Activated CD8-positive, alpha-beta T cell treated with anti-CD3 and anti-CD28 coated beads for 36 hours (primary cell): ENCODE results near the gene SAA4. TPM values are rescaled to one million over a fixed set of nuclear protein-coding genes. Genes with fewer than 3 reads are reported as not detected.

ENCODE experiments used
- ATAC-seq: fragments of 200-7000 bp; cut with Tn5 transposase; one replicate; pipeline ENCODE4 v1.10.0; 2021; ENCODE audit warnings: mild to moderate bottlenecking, moderate library complexity
- CTCF ChIA-PET: fragments of 350-600 bp; sonication (Branson Sonifier 250); formaldehyde crosslinking; loops from one replicate; lab custom pipeline; 2021; ENCODE audit warnings: antibody characterized with exemption; lab: Charles Lee
- POLR2A ChIA-PET: fragments of 350-600 bp; sonication (Branson Sonifier 250); formaldehyde crosslinking; loops from one replicate; lab custom pipeline; 2021; ENCODE audit warnings: antibody characterized with exemption; lab: Charles Lee
- DNase-seq: peaks from one replicate; pipeline ENCODE4 v3.0.0-alpha.2; 2020
- H3K27ac Mint-ChIP-seq: one replicate; pipeline ENCODE4 v1.8.0; 2021; ENCODE audit warnings: mild to moderate bottlenecking, mixed read lengths
- H3K27me3 Mint-ChIP-seq: one replicate; pipeline ENCODE4 v1.8.0; 2021; ENCODE audit warnings: mixed read lengths
- H3K36me3 Mint-ChIP-seq: one replicate; pipeline ENCODE4 v1.8.0; 2021; ENCODE audit warnings: low read depth, mixed read lengths
- H3K4me1 Mint-ChIP-seq: one replicate; pipeline ENCODE4 v1.8.0; 2021; ENCODE audit warnings: low read depth, mixed read lengths
- H3K4me3 Mint-ChIP-seq: one replicate; pipeline ENCODE4 v1.8.0; 2021; ENCODE audit warnings: mild to moderate bottlenecking, moderate library complexity, mixed read lengths
- H3K9me3 Mint-ChIP-seq: one replicate; pipeline ENCODE4 v1.8.0; 2021; ENCODE audit warnings: mixed read lengths
- intact Hi-C: fragments of 100-400 bp; cut with micrococcal nuclease; formaldehyde crosslinking; loops from one replicate; pipeline ENCODE4 v1.10.0; 2022
- total RNA-seq, 2 experiments: library from RNA; stranded (reverse); gene quantifications; one replicate each; pipeline ENCODE4 v1.2.3, GENCODE V29; 2021
- TF ChIP-seq, protein P1 (sequence below): fragments of 200-600 bp; IDR thresholded peaks from one replicate; pipeline ENCODE4 v1.8.0; 2022; ENCODE audit warnings: antibody characterized with exemption, mild to moderate bottlenecking

SAA4 gene
- total RNA-seq, 2 experiments from 2014 or later, result not detected

- Mint-ChIP-seq H3K4me3 (no peak overlapping the region), H3K27me3 (peaks cover 22% of the 10 kb centered on the region), H3K4me1 (no peaks in the 10 kb centered on the region), H3K36me3 (no peaks in the 10 kb centered on the region), H3K9me3 (no peaks in the 10 kb centered on the region), H3K27ac (no peak overlapping the region)
- intact Hi-C loops, result no loop called here
- TF ChIP-seq, protein P1, sequence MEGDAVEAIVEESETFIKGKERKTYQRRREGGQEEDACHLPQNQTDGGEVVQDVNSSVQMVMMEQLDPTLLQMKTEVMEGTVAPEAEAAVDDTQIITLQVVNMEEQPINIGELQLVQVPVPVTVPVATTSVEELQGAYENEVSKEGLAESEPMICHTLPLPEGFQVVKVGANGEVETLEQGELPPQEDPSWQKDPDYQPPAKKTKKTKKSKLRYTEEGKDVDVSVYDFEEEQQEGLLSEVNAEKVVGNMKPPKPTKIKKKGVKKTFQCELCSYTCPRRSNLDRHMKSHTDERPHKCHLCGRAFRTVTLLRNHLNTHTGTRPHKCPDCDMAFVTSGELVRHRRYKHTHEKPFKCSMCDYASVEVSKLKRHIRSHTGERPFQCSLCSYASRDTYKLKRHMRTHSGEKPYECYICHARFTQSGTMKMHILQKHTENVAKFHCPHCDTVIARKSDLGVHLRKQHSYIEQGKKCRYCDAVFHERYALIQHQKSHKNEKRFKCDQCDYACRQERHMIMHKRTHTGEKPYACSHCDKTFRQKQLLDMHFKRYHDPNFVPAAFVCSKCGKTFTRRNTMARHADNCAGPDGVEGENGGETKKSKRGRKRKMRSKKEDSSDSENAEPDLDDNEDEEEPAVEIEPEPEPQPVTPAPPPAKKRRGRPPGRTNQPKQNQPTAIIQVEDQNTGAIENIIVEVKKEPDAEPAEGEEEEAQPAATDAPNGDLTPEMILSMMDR, result no peak
- POLR2A ChIA-PET, result no interaction called here
- no peak for ATAC-seq
- DNase-seq, result no peak
- CTCF ChIA-PET, result interaction anchor here (2.7 kb wide), 1 partner anchor 10 kb away, joined by 12 read pairs; no protein-coding TSS in a partner anchor
Observed at GRCh38 chr11:18233912-18234311, 2.7 kb downstream of the SAA4 start.

GRCh38 chr11:18230859-18231258 is 5.7 kb downstream of the SAA4 start:
- no peak overlapping the region for H3K27ac Mint-ChIP-seq
- H3K4me1 Mint-ChIP-seq, result no peaks in the 10 kb centered on the region
- ChIA-PET POLR2A (interaction anchor here (0.6 kb wide), 1 partner anchor 15 kb away, joined by 3 read pairs; no protein-coding TSS in a partner anchor), CTCF (interaction anchor here (2.9 kb wide), 1 partner anchor 13 kb away, joined by 14 read pairs; no protein-coding TSS in a partner anchor)
- TF ChIP-seq, protein P1, result no peak
- intact Hi-C loops, result no loop called here
- DNase-seq, result no peak
- H3K27me3 Mint-ChIP-seq, result peaks cover 16% of the 10 kb centered on the region
- H3K4me3 Mint-ChIP-seq, result no peak overlapping the region
- ATAC-seq, result no peak
- H3K36me3 Mint-ChIP-seq, result no peaks in the 10 kb centered on the region
- no peaks in the 10 kb centered on the region for H3K9me3 Mint-ChIP-seq

GRCh38 chr11:18229501-18229900 is 7.1 kb downstream of the SAA4 start:
- H3K4me1 Mint-ChIP-seq, result no peaks in the 10 kb centered on the region
- DNase-seq (no peak), ATAC-seq (no peak)
- H3K4me3 Mint-ChIP-seq, result no peak overlapping the region
- TF ChIP-seq, protein P1, result no peak
- CTCF ChIA-PET, result interaction anchor here (1.3 to 2.9 kb wide), 2 partner anchors 14 kb away, joined by 7 to 14 read pairs; no protein-coding TSS in a partner anchor
- H3K9me3 Mint-ChIP-seq, result no peaks in the 10 kb centered on the region
- H3K36me3 Mint-ChIP-seq, result no peaks in the 10 kb centered on the region
- no peak overlapping the region for H3K27ac Mint-ChIP-seq
- peaks cover 7% of the 10 kb centered on the region for H3K27me3 Mint-ChIP-seq
- intact Hi-C loops, result no loop called here
- POLR2A ChIA-PET, result no interaction called here

DNA sequence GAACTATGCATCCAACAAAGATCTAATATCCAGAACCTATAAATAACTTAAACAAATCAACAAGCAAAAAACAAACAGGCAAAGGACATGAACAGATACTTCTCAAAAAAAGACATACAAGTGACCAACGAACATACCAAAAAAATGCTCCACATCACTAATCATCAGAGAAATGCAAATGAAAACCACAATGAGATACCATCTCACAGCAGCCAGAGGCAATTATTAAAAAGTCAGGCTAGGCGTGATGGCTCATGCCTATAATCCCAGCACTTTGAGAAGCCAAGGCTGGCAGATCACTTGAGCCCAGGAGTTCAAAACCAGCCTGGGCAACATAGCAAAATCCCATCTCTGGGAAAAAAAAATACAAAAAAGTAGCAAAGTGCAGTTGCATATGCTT is 10.7 kb downstream of the SAA4 start:
- Mint-ChIP-seq H3K4me1 (no peaks in the 10 kb centered on the region), H3K27me3 (peaks cover 1% of the 10 kb centered on the region), H3K4me3 (no peak overlapping the region), H3K27ac (no peak overlapping the region), H3K36me3 (no peaks in the 10 kb centered on the region), H3K9me3 (no peaks in the 10 kb centered on the region)
- intact Hi-C loops, result no loop called here
- DNase-seq, result no peak
- CTCF ChIA-PET, result interaction anchor here (1.6 kb wide), 1 partner anchor 110 kb away, joined by 4 read pairs; no protein-coding TSS in a partner anchor
- POLR2A ChIA-PET, result no interaction called here
- TF ChIP-seq, protein P1, result no peak
- no peak for ATAC-seq

DNA sequence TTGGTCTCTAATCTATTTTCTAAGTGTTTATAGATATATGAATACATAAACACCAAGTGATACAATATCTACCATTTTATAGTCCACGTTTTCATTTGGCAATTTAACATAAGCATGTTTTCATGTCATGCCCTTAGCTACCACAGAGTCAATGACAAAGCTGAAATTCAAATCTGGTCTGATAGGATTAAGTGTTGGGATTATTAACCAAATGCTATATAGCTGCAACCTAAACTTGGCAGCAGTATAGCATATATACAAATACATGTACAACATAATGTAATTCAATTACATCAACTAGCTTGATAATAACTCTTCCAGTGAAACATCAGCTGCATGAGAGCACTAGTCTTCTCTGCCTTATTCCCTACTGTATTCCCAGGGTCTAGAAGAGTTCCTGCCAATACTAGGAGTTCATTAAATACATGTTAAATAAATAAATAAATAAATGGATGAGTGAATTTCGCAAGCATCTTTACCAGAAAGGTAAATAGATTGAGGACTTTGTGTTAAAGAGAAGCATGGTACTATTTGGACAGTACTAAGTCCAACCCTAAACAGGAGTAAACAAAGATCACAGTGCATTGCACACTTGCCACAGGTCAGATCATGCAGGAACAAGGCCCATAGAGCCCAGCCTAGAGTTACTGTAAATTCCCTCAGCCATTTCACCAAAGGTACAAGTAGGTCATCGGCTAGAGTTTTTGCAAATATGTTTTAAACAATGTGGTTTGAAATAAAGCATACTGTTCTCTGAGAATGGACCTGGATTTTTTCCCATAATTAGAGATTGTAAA is 12.8 kb downstream of the SAA4 start:
- DNase-seq, result no peak
- Mint-ChIP-seq H3K36me3 (no peaks in the 10 kb centered on the region), H3K4me3 (no peak overlapping the region), H3K27ac (no peak overlapping the region), H3K9me3 (no peaks in the 10 kb centered on the region), H3K4me1 (no peaks in the 10 kb centered on the region), H3K27me3 (peaks cover 3% of the 10 kb centered on the region)
- TF ChIP-seq, protein P1, result no peak
- no peak for ATAC-seq
- intact Hi-C loops, result no loop called here
- ChIA-PET CTCF (interaction anchor here (1.6 to 2.8 kb wide), 2 partner anchors 20 to 108 kb away, joined by 4 to 7 read pairs; no protein-coding TSS in a partner anchor), POLR2A (no interaction called here)
